GM10248 (cell line): Measurements from ENCODE around the gene CBFA2T3.
A peak's percentile ranks its signal among the peaks of the same experiment; 100 is the strongest.
"Not testable (repeated sequence)": the region's sequence is repeated elsewhere in the genome, so short reads cannot be mapped to it uniquely, and the experiment has no call there.

ENCODE experiments used
- CTCF ChIA-PET: fragments of 300-600 bp; sonication (Branson Sonifier 250); formaldehyde crosslinking; extraction: SDS; loops from one replicate; lab custom pipeline; 2021; ENCODE audit warnings: antibody characterized with exemption; lab: Yijun Ruan, JAX
- POLR2A ChIA-PET: fragments of 350-650 bp; sonication (Branson Sonifier 250); formaldehyde crosslinking; extraction: SDS; loops from one replicate; lab custom pipeline; 2020; ENCODE audit warnings: antibody characterized with exemption; lab: Yijun Ruan, JAX
- DNase-seq: peaks from one replicate; pipeline ENCODE4 v3.0.0; 2012; ENCODE audit errors: extremely low spot score
- TF ChIP-seq, protein P1 (sequence below): IDR thresholded peaks from 2 replicates; pipeline ENCODE4 v1.5.1; 2012; ENCODE audit warnings: mild to moderate bottlenecking, low read depth; ENCODE audit errors: extremely low read depth, missing control alignments, control extremely low read depth

CBFA2T3 gene

DNA sequence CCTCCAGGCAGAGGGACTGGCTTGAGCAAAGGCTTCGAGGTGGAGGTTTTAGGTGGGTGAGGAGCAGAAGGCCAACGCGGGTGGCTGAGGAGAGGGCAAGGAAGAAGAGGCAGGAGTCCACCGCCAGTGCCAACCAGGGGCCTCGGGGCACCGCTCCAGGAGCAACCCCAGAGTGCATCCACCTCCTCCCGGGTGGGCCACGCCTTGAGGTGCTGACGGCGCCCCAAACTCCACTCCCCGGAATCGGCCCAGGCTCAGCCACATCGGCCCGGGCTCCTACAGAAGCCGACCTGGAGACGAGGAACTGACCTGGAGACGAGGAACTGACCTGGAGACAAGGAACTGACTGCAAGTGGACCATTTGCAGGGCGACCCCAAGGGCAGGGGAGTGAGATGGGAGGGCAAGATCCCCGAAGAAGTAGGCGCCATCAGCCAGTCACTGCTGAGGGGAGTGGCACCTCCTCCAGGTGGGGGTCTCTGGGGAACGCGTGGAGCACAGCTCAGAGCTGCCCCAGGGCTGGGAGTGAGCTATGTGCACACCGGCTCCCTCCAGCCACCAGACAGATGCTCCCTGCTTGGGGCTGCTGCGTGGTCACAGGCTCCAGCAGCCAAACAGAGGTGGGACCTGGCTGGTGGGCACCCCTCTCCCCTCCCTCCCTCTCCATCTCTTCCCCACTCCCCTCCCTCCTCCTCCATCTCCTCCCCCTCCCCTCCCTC is 29.2 kb upstream of the CBFA2T3 start:
- ChIA-PET POLR2A (no interaction called here), CTCF (no interaction called here)
- no peak for DNase-seq
- TF ChIP-seq, protein P1, sequence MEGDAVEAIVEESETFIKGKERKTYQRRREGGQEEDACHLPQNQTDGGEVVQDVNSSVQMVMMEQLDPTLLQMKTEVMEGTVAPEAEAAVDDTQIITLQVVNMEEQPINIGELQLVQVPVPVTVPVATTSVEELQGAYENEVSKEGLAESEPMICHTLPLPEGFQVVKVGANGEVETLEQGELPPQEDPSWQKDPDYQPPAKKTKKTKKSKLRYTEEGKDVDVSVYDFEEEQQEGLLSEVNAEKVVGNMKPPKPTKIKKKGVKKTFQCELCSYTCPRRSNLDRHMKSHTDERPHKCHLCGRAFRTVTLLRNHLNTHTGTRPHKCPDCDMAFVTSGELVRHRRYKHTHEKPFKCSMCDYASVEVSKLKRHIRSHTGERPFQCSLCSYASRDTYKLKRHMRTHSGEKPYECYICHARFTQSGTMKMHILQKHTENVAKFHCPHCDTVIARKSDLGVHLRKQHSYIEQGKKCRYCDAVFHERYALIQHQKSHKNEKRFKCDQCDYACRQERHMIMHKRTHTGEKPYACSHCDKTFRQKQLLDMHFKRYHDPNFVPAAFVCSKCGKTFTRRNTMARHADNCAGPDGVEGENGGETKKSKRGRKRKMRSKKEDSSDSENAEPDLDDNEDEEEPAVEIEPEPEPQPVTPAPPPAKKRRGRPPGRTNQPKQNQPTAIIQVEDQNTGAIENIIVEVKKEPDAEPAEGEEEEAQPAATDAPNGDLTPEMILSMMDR, result no peak

DNA sequence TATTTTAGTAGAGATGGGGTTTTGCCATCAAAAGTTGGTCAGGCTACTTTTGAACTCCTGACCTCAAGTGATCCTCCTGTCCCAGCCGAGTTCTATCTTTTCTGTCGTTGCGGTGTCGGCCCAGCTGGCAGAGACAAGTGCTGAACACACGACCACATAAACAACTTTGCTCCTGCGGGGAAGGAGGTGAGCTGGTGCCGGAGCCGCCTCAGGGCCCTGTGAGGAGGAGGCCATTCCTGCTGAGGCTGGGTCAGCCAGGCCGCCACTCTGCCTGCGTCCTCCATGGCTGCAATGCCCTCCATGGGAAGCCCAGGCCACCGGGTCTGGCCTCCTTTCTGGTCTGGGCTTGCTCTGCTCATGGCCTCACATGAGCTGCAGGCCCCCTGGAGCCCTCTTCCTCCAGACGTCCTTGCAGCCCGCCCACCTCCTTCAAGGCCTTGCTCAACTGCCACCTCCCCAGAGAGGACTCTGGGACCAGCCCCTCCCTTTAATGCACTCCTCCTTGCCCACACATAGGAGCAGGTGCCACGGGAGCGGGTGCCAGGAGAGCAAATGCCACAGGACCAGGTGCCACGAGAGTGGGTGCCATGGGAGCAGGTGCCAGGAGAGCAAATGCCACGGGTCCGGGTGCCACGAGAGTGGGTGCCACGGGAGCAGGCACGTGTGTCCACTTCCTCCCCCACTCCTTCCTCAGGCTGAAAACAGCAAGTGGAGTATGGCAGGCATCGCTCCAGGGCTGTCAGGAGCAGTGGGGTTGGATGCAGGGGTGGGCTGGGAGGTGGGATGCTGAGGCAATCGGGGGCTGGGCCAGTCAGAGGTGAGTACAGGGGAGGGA is 28.4 kb upstream of the CBFA2T3 start:
- no peak for DNase-seq
- ChIA-PET CTCF (no interaction called here), POLR2A (no interaction called here)
- TF ChIP-seq, protein P1, result no peak

DNA sequence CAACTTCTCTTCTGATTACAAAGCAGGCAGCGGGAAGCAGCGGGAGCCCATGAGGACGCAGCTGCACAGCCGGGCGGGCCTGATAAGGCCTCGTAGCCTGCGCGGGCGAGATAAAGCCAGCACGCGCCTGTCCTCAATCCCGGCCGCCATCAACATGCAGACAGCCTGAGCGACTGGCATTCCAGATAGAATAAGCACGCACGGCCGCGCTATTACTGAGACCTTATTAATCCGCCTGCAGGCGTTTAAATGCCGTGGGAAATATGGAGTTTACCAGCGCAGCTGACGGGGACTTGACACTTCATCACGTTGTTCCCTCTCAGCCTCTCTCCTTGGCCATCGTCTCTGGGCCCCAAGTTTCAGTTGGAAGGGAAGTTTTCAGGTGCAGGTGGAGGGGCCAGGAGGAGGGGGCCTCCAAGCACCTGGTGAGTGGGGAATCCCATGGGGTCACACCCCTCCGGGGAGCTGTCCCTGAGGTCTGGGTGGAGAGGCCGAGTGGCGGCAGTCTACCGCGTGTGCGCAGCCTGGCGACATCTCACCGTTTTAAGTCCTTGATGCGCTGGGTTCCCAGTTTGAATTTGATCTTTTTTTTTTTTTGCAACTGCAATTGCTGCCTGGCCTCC is 27.3 kb upstream of the CBFA2T3 start:
- POLR2A ChIA-PET, result no interaction called here
- DNase-seq, result peak; percentile 59
- TF ChIP-seq, protein P1, result no peak
- CTCF ChIA-PET, result no interaction called here

DNA sequence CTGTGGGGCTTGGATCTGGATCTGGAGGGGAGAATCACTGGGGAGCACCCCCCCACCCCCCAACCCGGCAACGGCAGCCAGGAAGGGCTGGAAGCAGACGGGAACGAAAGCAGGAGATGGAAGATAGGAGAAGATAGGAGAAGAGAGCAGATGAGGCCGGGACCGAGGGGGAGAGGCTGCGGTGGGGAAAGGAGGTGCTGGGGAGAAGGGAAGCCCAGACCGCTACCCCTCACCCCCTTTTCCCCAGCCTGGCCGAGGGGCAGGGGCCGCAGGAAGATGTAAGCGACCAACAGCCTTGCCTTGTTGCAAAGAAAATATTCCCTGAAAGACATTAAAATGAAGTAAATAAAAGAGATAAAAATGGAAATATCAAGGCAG is 26.8 kb upstream of the CBFA2T3 start:
- TF ChIP-seq, protein P1, result no peak
- ChIA-PET CTCF (no interaction called here), POLR2A (no interaction called here)
- DNase-seq, result no peak

DNA sequence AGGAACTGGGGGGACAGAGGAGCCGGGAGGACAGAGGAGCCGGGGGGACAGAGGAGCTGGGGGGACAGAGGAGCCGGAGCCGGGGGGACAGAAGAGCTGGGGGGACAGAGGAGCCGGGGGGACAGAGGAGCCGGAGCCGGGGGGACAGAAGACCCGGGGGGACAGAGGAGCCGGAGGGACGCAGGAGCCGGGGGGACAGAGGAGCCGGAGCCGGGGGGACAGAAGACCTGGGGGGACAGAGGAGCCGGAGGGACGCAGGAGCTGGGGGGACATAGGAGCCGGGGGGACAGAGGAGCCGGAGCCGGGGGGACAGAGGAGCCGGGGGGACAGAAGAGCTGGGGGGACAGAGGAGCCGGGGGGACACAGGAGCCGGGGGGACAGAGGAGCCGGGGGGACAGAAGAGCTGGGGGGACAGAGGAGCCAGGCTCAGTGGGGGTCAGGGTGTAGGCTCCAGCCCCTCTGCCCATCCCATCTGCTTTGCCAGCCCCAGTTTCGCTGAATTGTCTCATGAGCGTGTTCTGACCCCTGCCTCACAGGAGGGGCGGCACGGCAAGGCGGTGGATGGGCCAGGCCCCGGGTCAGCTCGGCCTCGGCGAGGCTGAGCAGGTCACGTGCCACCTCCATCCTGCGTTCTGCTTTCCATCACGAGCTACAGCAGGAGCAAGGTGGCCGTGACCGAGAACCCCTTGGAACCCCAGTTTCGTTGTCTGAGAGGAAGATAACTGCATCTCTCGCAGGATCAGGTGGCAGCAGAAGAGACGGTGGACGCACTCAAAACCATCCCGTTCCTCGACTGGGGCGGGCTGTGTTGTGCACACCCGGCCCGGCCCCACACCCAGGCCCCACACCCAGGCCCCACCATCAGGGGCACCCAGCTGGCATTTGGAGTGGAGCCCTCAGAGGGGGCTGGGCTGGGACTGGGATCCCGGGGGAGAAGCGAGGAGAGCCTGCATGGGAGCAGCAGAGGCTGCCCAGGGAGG is 26.1 kb upstream of the CBFA2T3 start:
- TF ChIP-seq, protein P1, result no peak
- POLR2A ChIA-PET, result interaction anchor here (0.6 kb wide), 1 partner anchor 1164 kb away, joined by 4 read pairs; no protein-coding TSS in a partner anchor
- CTCF ChIA-PET, result no interaction called here
- DNase-seq, result no peak

DNA sequence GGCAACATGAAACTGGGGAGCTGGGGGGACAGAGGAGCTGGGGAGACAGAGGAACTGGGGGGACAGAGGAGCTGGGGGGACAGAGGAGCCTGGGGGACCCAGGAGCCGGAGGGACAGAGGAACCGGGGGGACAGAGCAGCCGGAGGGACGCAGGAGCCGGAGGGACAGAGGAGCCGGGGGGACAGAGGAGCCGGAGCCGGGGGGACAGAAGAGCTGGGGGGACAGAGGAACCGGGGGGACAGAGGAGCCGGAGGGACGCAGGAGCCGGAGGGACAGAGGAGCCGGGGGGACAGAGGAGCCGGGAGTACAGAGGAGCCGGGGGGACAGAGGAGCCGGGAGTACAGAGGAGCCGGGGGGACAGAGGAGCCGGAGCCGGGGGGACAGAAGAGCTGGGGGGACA is 25.1 kb upstream of the CBFA2T3 start:
- DNase-seq, CTCF ChIA-PET: not testable (repeated sequence)
- POLR2A ChIA-PET, result interaction anchor here (0.6 kb wide), 2 partner anchors 627 to 1163 kb away, joined by 4 read pairs; no protein-coding TSS in a partner anchor
